HepG2 (cell line): ENCODE results near the gene ZBTB46. TPM values are rescaled to one million over a fixed set of nuclear protein-coding genes. Genes with fewer than 3 reads are reported as not detected.

Source experiments
- CBX1 ChIP-seq: IDR thresholded peaks from one replicate; pipeline ENCODE4 v1.6.1; 2016; ENCODE audit warnings: antibody characterized with exemption, low read depth
- CBX5 ChIP-seq: sonication (generic); formaldehyde crosslinking; IDR thresholded peaks from 2 replicates; pipeline ENCODE4 v1.4.0; 2020; ENCODE audit warnings: missing genetic modification reagents, borderline replicate concordance
- ELK4 ChIP-seq: sonication (generic); formaldehyde crosslinking; IDR thresholded peaks from 2 replicates; pipeline ENCODE4 v1.9.0; 2021; ENCODE audit warnings: missing genetic modification reagents, borderline replicate concordance
- KDM5A ChIP-seq: fragments of 200-600 bp; sonication (generic); IDR thresholded peaks from 2 replicates; pipeline ENCODE4 v1.7.0; 2018; ENCODE audit warnings: antibody characterized with exemption, mild to moderate bottlenecking, low read length, borderline replicate concordance
- MAF1 ChIP-seq: sonication (generic); formaldehyde crosslinking; IDR thresholded peaks from 2 replicates; pipeline ENCODE4 v1.5.0; 2020; ENCODE audit warnings: missing genetic modification reagents, borderline replicate concordance
- NFYC ChIP-seq: IDR thresholded peaks from 2 replicates; pipeline ENCODE4 v1.6.1; 2016; ENCODE audit warnings: missing genetic modification reagents, missing compliant biosample characterization
- PRDM15 ChIP-seq: sonication (generic); formaldehyde crosslinking; IDR thresholded peaks from 2 replicates; pipeline ENCODE4 v1.4.0; 2020; ENCODE audit warnings: missing genetic modification reagents
- THRA ChIP-seq: sonication (generic); formaldehyde crosslinking; IDR thresholded peaks from 2 replicates; pipeline ENCODE4 v1.4.0; 2020; ENCODE audit warnings: missing genetic modification reagents, borderline replicate concordance
- ZNF18 ChIP-seq: sonication (generic); formaldehyde crosslinking; IDR thresholded peaks from 2 replicates; pipeline ENCODE4 v1.8.0; 2022; ENCODE audit warnings: mild to moderate bottlenecking, missing genetic modification reagents; ENCODE audit not compliant: insufficient replicate concordance
- ZNF318 ChIP-seq: sonication (generic); formaldehyde crosslinking; IDR thresholded peaks from 2 replicates; pipeline ENCODE4 v1.4.0; 2020; ENCODE audit warnings: mild to moderate bottlenecking, missing genetic modification reagents
- ZNF530 ChIP-seq: sonication (generic); formaldehyde crosslinking; IDR thresholded peaks from 2 replicates; pipeline ENCODE4 v1.5.0; 2020; ENCODE audit warnings: low read depth, mild to moderate bottlenecking, missing genetic modification reagents
- polyA plus RNA-seq, 8 experiments: library from polyadenylated mRNA; depleted of rRNA in 3 of 8; stranded (reverse) in 7 of 8; unstranded in 1 of 8; fragments of >200 nt; fragmentation: Illumina TruSeq in 4 of 8; extraction: Trizol in 4 of 8; gene quantifications; 2 replicates each; pipeline versions ENCODE4 v1.2.1 to v1.2.3, GENCODE V29; 2011 to 2016; ENCODE audit warnings: low read depth in 4 of 8, missing spikeins in 1 of 8, mixed read lengths in 1 of 8; ENCODE audit not compliant: insufficient read depth in 1 of 8
- total RNA-seq, 5 experiments: library from RNA; depleted of rRNA; stranded (reverse); fragments of >200 nt; fragmentation: Illumina TruSeq; extraction: Trizol; gene quantifications; 2 replicates each; pipeline ENCODE4 v1.2.3, GENCODE V29; 2016; ENCODE audit warnings: low read depth in 1 of 5

The ZBTB46 gene
- total and polyA plus RNA-seq, 2 of the 13 experiments (the other 11 are each of a cell fraction or from before 2014, with no cell fraction given): 1.6 to 13.5 TPM

GRCh38 chr20:63863798-63864544 is 32.9 kb upstream of the ZBTB46 start (continued):
- no peak; the same call in 1 of the 2 replicates for TF ChIP-seq KDM5A
- peak; percentile 85 for TF ChIP-seq THRA
- TF ChIP-seq ELK4 (CRISPR knock-in tag): no peak
- peak; percentile 22 for TF ChIP-seq MAF1 (CRISPR knock-in tag)
- peak; percentile 47 for TF ChIP-seq ZNF18
- peak; percentile 89; the same call in 1 of the 2 replicates for TF ChIP-seq ZNF318 (CRISPR knock-in tag)
- no peak for TF ChIP-seq PRDM15 (CRISPR knock-in tag)
- TF ChIP-seq ZNF530: no peak; the same call in 1 of the 2 replicates
- peak; percentile 24; the same call in 1 of the 2 replicates for TF ChIP-seq CBX5 (CRISPR knock-in tag)
- TF ChIP-seq NFYC (CRISPR knock-in tag): peak; percentile 41; the same call in 1 of the 2 replicates
- TF ChIP-seq CBX1: peak; percentile 33
